RWPE1 (cell line): ENCODE measurements around the gene PTPRN2.

Source experiments
- CTCF ChIA-PET: fragments of 350-600 bp; sonication (Branson Sonifier 250); formaldehyde crosslinking; extraction: SDS; loops from one replicate; lab custom pipeline; 2021; lab: Yijun Ruan, JAX
- POLR2A ChIA-PET: fragments of 400-600 bp; formaldehyde crosslinking; extraction: SDS; loops from one replicate; lab custom pipeline; 2020; ENCODE audit warnings: antibody characterized with exemption; ENCODE audit not compliant: low non-redundant PET; lab: Yijun Ruan, JAX
- DNase-seq: peaks from one replicate; pipeline ENCODE4 v3.0.0; 2012; ENCODE audit warnings: low spot score
- H3K27ac ChIP-seq: fragments of 450-650 bp; 2 replicates; pipeline ENCODE4 v1.5.1; 2017
- TF ChIP-seq, protein P1 (sequence below): fragments of 450-650 bp; conservative IDR thresholded peaks from 2 replicates; pipeline ENCODE4 v1.5.1; 2017; ENCODE audit warnings: low read depth, mild to moderate bottlenecking

The PTPRN2 gene

GRCh38 chr7:157832866-157833607, 754.6 kb downstream of the PTPRN2 start:
- H3K27ac ChIP-seq, result no peak overlapping the region
- ChIA-PET CTCF (no interaction called here), POLR2A (no interaction called here)
- TF ChIP-seq, protein P1, sequence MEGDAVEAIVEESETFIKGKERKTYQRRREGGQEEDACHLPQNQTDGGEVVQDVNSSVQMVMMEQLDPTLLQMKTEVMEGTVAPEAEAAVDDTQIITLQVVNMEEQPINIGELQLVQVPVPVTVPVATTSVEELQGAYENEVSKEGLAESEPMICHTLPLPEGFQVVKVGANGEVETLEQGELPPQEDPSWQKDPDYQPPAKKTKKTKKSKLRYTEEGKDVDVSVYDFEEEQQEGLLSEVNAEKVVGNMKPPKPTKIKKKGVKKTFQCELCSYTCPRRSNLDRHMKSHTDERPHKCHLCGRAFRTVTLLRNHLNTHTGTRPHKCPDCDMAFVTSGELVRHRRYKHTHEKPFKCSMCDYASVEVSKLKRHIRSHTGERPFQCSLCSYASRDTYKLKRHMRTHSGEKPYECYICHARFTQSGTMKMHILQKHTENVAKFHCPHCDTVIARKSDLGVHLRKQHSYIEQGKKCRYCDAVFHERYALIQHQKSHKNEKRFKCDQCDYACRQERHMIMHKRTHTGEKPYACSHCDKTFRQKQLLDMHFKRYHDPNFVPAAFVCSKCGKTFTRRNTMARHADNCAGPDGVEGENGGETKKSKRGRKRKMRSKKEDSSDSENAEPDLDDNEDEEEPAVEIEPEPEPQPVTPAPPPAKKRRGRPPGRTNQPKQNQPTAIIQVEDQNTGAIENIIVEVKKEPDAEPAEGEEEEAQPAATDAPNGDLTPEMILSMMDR, result no peak
- DNase-seq, result no peak

DNA sequence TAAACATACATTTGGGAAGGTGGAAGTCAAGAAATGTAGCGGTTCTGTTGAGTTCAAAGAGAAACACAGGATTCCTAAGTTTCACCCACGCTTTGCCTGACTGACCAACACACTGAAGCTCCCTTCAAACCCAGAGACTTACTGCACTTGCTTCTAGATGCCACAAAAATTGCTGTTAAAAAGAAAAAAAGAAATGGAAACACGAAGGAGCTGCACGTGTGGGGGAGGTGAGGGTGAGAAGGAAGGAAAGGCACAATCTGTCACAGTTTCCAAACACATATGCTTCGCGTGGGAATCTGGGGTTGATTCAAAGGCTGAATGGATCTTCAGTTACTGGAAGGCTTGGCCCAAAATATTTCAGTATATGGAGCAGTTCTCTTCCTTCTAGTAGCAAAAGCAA, 755.2 kb downstream of the PTPRN2 start:
- H3K27ac ChIP-seq, result no peak overlapping the region
- POLR2A ChIA-PET, result no interaction called here
- CTCF ChIA-PET, result no interaction called here
- TF ChIP-seq, protein P1, result no peak
- no peak for DNase-seq

DNA sequence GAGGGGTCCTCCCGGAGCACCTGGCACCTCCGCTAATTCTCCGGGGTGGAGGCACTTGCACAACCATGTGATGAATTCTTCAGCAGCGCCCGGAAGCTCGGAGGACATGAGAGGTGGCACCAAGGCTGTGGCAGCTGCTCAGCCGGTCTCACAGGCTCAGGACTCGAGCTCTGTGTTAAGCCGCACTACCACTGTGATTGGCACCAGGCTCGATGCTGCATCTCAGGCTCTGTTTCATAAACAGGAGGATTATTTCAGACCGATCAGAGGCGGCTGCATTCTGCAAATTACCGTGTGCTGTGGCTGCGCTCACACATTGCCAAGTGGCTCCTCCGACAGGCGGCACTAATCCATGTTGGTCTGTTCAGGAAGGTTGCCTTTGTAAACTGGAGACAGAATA, 755.6 kb downstream of the PTPRN2 start:
- POLR2A ChIA-PET, result no interaction called here
- TF ChIP-seq, protein P1, result no peak
- no peak for DNase-seq
- no peak overlapping the region for H3K27ac ChIP-seq
- CTCF ChIA-PET, result no interaction called here

- TF ChIP-seq, protein P1, result no peak
- DNase-seq, result no peak
- POLR2A ChIA-PET, result no interaction called here
- CTCF ChIA-PET, result interaction anchor here (0.6 kb wide), 1 partner anchor 201 kb away, joined by 3 read pairs; no protein-coding TSS in a partner anchor
- no peak overlapping the region for H3K27ac ChIP-seq
Observed at GRCh38 chr7:157831143-157831905, 756.3 kb downstream of the PTPRN2 start.

DNA sequence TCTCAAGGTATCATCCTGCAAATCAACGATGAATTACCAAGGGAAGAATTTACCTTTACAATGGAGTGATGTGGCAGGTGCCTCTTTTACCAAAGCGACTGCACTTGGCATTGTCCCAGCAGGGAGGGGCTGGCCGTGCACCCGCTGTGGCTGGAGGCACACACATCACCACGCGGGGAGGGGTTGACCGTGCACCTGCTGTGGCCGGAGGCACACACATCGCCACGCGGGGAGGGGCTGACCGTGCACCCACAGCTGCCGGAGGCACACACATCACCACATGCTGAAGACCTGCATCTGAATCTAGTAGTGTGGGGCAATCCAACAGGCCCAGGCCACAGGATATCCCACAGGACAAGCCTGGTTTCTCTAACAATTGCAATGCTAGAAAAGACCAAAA, 757.3 kb downstream of the PTPRN2 start:
- DNase-seq, result no peak
- ChIA-PET CTCF (interaction anchor here (0.6 kb wide), 1 partner anchor 200 kb away, joined by 3 read pairs; no protein-coding TSS in a partner anchor), POLR2A (no interaction called here)
- TF ChIP-seq, protein P1, result no peak
- H3K27ac ChIP-seq, result no peak overlapping the region

DNA sequence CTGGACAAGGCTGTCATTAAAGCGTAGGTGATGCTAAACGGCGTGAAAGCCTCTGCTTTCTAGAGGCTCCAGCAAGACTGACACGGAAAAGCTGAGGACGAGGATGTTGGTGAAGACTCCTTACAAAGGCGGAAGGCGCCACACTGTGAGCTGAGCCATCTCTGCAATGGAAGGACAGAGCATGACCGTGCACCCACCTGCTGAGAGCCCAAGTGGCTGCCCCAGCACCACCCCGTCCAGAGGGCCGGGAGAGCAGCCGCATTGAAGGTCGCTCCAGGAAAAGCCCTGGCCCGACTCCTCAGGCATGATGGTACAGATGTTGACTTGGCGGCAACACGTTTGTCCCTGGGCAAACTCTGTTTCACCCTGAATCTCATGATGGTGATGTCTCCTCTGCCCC, 758.1 kb downstream of the PTPRN2 start:
- DNase-seq, result no peak
- ChIA-PET POLR2A (no interaction called here), CTCF (no interaction called here)
- no peak overlapping the region for H3K27ac ChIP-seq
- TF ChIP-seq, protein P1, result no peak
